ENCODE results near the gene AMDHD2.

- TF ChIP-seq, protein P1, sequence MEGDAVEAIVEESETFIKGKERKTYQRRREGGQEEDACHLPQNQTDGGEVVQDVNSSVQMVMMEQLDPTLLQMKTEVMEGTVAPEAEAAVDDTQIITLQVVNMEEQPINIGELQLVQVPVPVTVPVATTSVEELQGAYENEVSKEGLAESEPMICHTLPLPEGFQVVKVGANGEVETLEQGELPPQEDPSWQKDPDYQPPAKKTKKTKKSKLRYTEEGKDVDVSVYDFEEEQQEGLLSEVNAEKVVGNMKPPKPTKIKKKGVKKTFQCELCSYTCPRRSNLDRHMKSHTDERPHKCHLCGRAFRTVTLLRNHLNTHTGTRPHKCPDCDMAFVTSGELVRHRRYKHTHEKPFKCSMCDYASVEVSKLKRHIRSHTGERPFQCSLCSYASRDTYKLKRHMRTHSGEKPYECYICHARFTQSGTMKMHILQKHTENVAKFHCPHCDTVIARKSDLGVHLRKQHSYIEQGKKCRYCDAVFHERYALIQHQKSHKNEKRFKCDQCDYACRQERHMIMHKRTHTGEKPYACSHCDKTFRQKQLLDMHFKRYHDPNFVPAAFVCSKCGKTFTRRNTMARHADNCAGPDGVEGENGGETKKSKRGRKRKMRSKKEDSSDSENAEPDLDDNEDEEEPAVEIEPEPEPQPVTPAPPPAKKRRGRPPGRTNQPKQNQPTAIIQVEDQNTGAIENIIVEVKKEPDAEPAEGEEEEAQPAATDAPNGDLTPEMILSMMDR (IDR thresholded peaks at IDR 0.05): no peak
- TF ChIP-seq EP300 (IDR thresholded peaks at IDR 0.05): no peak
These were observed 8.9 kb upstream of the AMDHD2 start for GRCh38 chr16:2511128-2511800.
